HG03432 (cell line): ENCODE measurements around the gene XRN2.
"Not testable (repeated sequence)": the region's sequence is repeated elsewhere in the genome, so short reads cannot be mapped to it uniquely, and the experiment has no call there.

Experiments used
- ATAC-seq: cut with Tn5 transposase; IDR thresholded peaks from one replicate; pipeline ENCODE4 v1.9.1; 2021; ENCODE audit warnings: mild to moderate bottlenecking, moderate library complexity; ENCODE audit not compliant: unreplicated experiment

The XRN2 gene

GRCh38 chr20:21344206-21344900, 41.2 kb downstream of the XRN2 start:
- ATAC-seq, result no peak

DNA sequence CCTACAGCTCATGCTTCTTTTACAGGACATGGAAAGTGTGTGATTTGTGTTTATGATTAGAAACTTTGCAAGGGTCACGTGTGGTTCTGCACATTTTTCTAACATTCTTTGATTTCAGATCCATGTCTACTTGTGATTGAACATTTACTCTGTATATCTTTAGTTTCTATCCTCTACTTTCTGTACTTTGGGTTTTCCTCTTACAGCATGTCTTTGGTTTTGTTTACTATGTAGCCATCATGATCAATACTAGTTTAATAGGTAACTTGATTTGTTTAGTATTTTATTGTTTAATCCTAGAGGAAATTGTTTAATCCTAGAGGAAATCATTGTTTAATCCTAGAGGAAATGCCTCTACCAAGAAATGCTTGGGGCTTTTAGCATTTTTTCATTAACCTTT, 41.8 kb downstream of the XRN2 start:
- no peak for ATAC-seq

DNA sequence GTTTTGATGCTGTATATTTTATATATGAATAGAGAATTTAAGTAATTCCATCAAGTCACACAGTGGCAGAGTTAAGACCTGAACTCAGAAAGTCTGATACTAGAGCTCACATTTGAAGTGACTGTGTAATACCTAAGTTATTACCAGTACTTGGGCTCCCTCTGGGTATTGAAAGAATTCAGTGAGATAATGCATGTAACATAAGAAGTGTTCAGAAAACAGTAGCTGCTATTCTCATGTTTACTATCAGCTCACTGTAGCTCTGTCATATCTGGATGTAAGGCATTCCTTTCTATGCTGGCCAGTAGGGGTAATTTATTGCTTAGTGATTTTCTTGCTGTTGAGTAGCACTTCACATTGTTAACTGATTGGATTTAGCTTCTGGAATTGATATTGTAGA, 49.6 kb downstream of the XRN2 start:
- ATAC-seq, result no peak

DNA sequence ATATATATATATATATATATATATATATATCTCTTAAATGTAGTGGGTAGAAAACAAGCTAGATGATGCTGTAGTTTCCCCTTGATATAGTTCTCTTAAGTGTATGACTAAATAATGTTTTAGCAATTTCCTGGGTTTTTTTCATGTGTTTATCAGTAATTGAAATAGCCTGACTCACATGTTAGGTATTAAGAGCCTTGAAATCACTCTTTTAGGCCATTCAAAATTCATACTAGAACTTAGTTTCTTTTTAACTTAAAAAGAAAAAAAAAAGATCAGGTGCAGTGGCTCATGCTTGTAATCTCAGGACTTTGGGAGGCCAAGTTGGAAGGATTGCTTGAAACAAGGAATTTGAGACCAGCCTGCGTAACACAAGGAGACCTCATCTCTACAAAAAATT, 50.1 kb downstream of the XRN2 start:
- no peak for ATAC-seq

- ATAC-seq, result no peak
Observed at GRCh38 chr20:21355981-21356380, 52.9 kb downstream of the XRN2 start.

DNA sequence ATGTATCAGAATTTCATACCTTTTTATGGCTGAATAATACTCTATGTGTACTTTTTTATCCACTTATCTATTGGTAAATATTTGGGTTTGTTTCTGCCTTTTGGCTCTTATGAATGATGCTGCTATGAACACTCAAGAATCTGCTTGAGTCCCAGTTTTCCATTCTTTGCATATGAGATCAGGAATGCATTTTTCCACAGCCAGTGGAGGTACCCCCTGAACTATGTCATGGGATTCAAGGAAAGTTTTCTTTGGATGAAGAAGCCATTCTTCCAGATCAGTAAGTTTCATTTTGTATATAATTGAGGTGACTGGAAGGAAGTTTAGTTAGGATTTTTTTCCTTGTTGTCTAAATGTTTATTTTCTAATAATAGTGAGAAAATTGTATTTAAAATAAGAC, 53.3 kb downstream of the XRN2 start:
- no peak for ATAC-seq

- ATAC-seq, result no peak
Observed at GRCh38 chr20:21357844-21358243, 54.7 kb downstream of the XRN2 start.

GRCh38 chr20:21358737-21359136, 55.6 kb downstream of the XRN2 start:
- no peak for ATAC-seq

DNA sequence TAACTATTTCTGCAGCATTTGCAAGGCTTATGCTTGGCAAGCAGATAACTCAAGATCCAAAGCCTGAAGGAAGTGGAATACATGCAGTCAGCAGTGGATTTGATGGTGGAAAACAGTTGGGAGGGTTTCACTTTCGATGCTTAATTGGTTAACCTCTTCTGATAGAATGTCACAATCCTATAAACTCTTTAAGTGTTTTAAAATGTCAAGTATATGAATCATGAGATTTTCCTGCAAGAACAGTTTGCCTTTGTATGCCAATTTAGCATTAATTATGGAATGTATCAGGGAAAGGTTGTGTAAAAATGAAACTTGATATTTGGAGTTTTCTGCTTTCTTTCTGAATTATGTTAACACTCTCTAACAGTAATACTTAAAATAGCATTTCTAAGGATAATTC, 57.6 kb downstream of the XRN2 start:
- no peak for ATAC-seq

DNA sequence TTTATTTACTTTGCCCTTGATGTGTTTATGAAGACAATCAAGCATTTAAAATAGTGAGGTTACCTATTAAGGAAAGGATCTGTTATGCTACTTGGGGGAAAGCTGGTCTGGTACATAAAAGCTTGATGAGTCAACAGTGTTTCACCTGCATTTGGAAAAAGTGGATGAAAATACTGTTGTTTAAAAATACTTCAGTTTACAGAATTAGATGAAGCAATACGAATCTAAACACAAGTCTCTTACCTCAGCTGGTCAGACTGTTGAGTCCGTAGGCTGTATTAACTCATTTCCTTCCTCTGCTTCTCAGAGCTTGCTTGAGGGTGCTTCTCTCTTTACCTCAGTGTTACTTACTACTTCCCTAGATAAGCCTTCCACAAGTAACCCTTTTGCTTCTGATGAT, 58.1 kb downstream of the XRN2 start:
- ATAC-seq, result no peak

- ATAC-seq, result no peak
Observed at GRCh38 chr20:21364413-21364812, 61.3 kb downstream of the XRN2 start.

DNA sequence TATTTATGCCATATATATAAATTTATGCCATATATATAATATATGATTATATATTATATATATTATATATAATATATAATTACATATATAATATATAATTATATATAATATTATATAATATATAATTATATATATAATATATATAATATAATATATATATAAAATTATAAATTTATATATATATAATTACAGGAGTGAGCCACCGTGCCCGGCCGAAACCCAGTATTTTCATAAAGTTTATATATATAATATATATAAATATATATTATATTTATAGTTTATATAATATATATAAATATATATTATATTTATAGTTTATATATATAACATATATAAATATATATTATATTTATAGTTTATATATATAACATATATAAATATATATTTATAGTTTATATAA, 62.6 kb downstream of the XRN2 start:
- ATAC-seq, result no peak

GRCh38 chr20:21366273-21366672, 63.1 kb downstream of the XRN2 start:
- ATAC-seq, result not testable (repeated sequence)

GRCh38 chr20:21368791-21369190, 65.7 kb downstream of the XRN2 start:
- ATAC-seq, result no peak

DNA sequence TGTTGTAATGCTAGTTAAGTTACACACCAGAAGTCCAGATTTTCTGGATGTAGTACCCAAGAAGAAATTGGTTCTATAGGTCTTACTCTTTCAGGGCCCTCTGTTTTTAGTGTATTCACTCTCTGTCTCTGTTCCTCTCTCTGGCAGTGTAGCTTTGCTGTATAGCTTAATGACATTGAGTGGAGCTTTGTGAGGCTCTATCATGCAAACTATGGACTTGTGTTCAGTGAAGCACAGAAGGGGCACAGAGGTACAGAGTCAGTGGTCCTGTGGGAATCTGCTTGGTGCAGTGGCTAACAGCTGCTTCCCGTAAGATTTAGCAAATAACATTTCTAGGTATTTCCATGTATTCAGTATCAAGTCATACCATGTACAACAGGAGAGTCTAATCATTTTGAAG, 68.1 kb downstream of the XRN2 start:
- ATAC-seq, result no peak

DNA sequence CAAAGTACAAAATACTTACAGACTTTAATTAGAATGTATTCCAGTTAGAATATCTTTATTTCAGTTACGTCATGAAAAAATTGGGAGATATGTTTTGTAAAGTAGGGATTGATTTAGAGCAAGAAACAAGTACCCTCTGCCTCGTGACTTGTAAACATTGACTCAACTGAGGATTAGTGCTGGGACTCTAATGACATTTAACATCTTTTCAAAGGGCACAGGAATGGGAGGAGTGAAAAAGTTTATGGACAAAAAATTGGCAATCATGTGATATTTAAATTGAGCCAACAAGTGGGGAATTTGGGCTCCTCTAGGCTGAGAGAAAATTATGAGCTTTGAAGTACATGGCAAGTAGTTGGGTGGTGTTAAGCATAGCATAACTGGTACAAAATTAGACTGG, 68.9 kb downstream of the XRN2 start:
- no peak for ATAC-seq

DNA sequence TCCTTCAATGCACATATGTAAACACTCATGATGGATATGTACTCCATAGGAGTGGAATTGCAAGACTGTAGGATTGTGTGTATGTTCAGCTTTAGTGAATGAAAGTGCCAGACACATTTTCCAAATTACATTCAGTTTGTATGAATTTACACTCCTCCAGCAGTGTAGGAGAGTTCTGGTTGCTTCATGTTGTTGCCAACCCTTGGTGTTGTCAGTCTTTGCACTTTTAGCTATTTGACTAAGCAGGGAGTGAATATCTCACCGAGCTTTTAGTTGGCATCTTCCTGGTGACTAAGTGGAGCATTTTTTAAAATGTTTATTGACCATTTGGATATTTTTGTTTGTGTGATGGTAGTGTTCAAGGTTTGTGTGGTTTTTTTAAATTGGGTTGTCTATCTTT, 70.3 kb downstream of the XRN2 start:
- ATAC-seq, result no peak

DNA sequence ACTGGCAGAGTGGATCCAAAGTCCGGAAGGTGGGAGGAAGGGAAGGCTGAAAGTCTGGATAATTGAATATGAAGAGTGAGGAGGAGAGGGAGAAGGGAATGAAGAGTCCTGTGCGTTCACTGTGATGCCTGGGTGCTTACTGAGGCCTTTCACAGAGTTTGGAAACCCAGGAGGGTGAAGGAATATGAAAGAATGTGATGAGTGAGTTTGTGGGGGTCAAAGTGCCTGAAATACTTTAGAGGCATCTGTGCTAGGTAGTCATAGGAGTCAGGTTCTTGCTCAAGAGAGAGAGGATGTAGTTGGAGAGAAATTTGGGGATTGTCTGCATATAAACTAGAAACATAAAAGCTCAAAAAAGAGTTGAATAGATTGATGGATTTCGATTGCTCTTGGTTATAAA, 73.5 kb downstream of the XRN2 start:
- ATAC-seq, result no peak

- ATAC-seq, result no peak
Observed at GRCh38 chr20:21377701-21378100, 74.6 kb downstream of the XRN2 start.

DNA sequence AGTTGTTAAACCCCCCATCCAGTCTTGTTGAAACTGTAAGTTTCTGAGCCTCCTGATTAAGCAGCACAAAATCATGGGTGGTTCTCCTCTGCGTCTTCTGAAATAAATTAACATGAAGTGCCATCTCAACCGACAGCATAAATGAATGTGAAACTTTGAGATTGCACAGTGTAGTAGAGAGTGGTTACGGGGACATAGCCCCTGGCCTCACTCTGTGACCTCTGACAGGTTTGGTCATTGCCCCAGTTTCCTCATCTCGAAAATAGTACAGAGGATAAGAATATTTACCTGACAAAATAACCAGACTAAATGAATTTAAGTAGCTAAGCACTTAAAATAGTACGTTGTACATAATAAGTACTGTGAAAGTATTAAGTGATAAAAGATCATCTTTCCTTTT, 75.1 kb downstream of the XRN2 start:
- no peak for ATAC-seq

- no peak for ATAC-seq
Observed at GRCh38 chr20:21380711-21381110, 77.6 kb downstream of the XRN2 start.

- no peak for ATAC-seq
Observed at GRCh38 chr20:21381619-21382018, 78.5 kb downstream of the XRN2 start.

- ATAC-seq, result no peak
Observed at GRCh38 chr20:21384308-21384892, 81.3 kb downstream of the XRN2 start.
